Choroid plexus epithelial cell (primary cell): ENCODE measurements around the gene MYG1.

Experiments
- DNase-seq: peaks from one replicate; pipeline ENCODE4 v3.0.0-alpha.2; 2010; ENCODE audit warnings: low read depth
- H3K4me3 ChIP-seq: 2 replicates; pipeline ENCODE4 v1.5.1; 2011; ENCODE audit warnings: low read depth, mild to moderate bottlenecking, control low read depth, low read length, moderate library complexity
- CTCF ChIP-seq: conservative IDR thresholded peaks from 2 replicates; pipeline ENCODE4 v1.5.1; 2011; ENCODE audit warnings: low read depth, mild to moderate bottlenecking, control low read depth, inconsistent platforms, low read length, moderate library complexity

The MYG1 gene

GRCh38 chr12:53258541-53259539, 40.7 kb upstream of the MYG1 start:
- peak; percentile 9 for DNase-seq
- TF ChIP-seq CTCF, result no peak
- no peak overlapping the region for H3K4me3 ChIP-seq

- DNase-seq, result no peak
- TF ChIP-seq CTCF, result no peak
- H3K4me3 ChIP-seq, result no peak overlapping the region
These were observed 39.6 kb upstream of the MYG1 start for GRCh38 chr12:53259891-53260290.

GRCh38 chr12:53265783-53266182, 33.7 kb upstream of the MYG1 start:
- H3K4me3 ChIP-seq, result no peak overlapping the region
- no peak for TF ChIP-seq CTCF
- DNase-seq, result no peak

GRCh38 chr12:53267306-53267998, 32.0 kb upstream of the MYG1 start:
- peak overlapping the region; percentile 92 for H3K4me3 ChIP-seq
- TF ChIP-seq CTCF, result no peak
- DNase-seq, result no peak

- H3K4me3 ChIP-seq, result peak within 1 kb of the TSS; percentile 92
- DNase-seq, result peak; percentile 74
- TF ChIP-seq CTCF, result peak; percentile 39
These were observed 31.4 kb upstream of the MYG1 start, which contains the start of gene ESPL1 for GRCh38 chr12:53267999-53268629. TSS of gene ESPL1 (plus strand) at chr12:53268299. CDS start at chr12:53268767, 468 bp downstream.

GRCh38 chr12:53268630-53269562, 30.6 kb upstream of the MYG1 start:
- DNase-seq, result peak; percentile 12
- no peak for TF ChIP-seq CTCF
- peak overlapping the region; percentile 92 for H3K4me3 ChIP-seq
